ENCODE data around the gene LUZP2.

The LUZP2 gene

DNA sequence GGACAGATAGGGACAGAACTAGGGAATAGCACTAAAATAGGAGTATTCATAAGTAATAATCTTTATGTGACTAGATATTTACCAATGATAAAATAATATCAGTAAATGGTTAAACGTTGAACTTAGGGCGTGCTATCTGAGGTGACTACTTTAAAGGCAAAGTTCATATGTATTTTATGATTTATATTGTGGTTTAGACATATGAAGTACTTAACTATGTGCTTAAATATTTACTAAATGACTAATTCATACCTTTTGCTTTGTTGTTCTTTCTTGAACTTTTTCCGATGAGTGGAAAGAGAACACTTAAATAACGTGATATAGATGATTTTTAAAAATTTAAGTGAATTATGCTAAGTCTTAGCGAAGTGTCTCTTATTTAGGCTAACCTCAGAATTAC, 14.7 kb downstream of the LUZP2 start:
- WGBS, 2 experiments (ENCODE audit: insufficient coverage in 2 of 2): no CpG with 5 or more reads among the region's 5 CpGs
- Histone ChIP-seq H3K9me3 (ENCODE audit: control insufficient read depth, low read length) (no peaks in the 10 kb centered on the region), H3K4me3 (ENCODE audit: extremely low read depth, insufficient read depth, low read length, poor library complexity, severe bottlenecking) (no peak overlapping the region), H3K27ac (ENCODE audit: low read depth, low read length, severe bottlenecking) (no peak overlapping the region), H3K4me1 (ENCODE audit: control insufficient read depth, insufficient read depth, low read length, poor library complexity, severe bottlenecking) (no peaks in the 10 kb centered on the region), H3K36me3 (ENCODE audit: control insufficient read depth, insufficient read depth, low read length) (no peaks in the 10 kb centered on the region)

DNA sequence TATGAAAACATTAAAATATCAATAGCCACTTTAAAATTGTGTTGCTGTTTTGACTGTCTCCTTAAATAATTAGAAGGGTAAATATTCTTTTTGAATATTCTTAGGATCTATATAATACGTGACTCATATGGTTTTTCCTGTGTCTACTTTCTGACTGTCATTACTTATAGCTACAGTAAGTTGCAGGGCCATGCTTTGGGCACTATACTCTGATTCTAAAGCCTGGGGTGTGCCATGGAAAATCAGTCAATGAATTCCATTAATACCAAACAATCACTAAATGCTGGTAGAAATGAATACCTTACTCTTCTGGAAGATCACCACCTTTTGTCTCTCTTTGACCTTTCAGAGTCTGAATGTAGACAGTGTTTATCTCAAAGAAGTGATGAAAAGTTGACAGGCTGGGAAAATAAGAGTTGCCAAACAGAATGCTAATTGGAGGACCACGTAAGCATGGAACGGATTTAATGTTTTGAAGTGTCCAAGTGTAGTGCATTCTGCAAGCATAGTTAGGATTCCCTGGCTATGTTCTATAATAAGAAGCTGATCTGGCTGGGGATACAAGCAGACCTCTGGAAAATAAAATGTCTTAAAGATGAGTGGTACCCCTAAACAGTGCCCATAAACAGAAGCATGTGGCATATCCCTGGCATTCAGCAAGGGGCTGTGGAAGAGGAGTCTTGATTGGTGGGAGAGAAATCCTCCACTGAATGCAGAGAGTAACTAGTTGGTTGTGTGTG, 16.8 kb downstream of the LUZP2 start:
- Histone ChIP-seq H3K4me3 (ENCODE audit: extremely low read depth, insufficient read depth, low read length, poor library complexity, severe bottlenecking) (no peak overlapping the region), H3K9me3 (ENCODE audit: control insufficient read depth, low read length) (no peaks in the 10 kb centered on the region), H3K36me3 (ENCODE audit: control insufficient read depth, insufficient read depth, low read length) (no peaks in the 10 kb centered on the region), H3K27ac (ENCODE audit: low read depth, low read length, severe bottlenecking) (no peak overlapping the region), H3K4me1 (ENCODE audit: control insufficient read depth, insufficient read depth, low read length, poor library complexity, severe bottlenecking) (no peaks in the 10 kb centered on the region)
- WGBS, 2 experiments (ENCODE audit: insufficient coverage in 2 of 2): 92 to 94% methylated on average over 2 of the region's 3 CpGs

DNA sequence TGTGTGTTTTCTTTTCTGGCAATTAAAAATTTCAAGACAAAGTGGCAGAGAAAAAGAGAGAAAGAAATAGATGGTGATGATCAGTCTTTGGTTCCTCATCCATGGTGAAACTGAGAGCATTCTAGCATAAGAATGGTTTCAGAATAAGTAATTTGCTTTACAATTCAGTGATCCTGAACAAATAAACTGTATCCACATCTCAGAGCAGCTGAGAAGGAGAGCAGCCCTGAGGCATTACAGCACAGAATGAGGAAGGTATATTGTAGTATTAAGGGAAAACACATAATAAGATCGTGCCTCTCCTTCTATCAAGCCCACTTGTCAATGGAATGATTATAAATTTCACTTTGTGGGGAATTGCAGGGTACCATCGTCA, 17.4 kb downstream of the LUZP2 start:
- no peak overlapping the region for H3K27ac ChIP-seq (ENCODE audit: low read depth, low read length, severe bottlenecking)
- no peaks in the 10 kb centered on the region for H3K9me3 ChIP-seq (ENCODE audit: control insufficient read depth, low read length)
- H3K36me3 ChIP-seq (ENCODE audit: control insufficient read depth, insufficient read depth, low read length): no peaks in the 10 kb centered on the region
- H3K4me1 ChIP-seq (ENCODE audit: control insufficient read depth, insufficient read depth, low read length, poor library complexity, severe bottlenecking): no peaks in the 10 kb centered on the region
- no peak overlapping the region for H3K4me3 ChIP-seq (ENCODE audit: extremely low read depth, insufficient read depth, low read length, poor library complexity, severe bottlenecking)
- WGBS, 2 experiments (ENCODE audit: insufficient coverage in 2 of 2): no CpG with 5 or more reads among the region's 2 CpGs

DNA sequence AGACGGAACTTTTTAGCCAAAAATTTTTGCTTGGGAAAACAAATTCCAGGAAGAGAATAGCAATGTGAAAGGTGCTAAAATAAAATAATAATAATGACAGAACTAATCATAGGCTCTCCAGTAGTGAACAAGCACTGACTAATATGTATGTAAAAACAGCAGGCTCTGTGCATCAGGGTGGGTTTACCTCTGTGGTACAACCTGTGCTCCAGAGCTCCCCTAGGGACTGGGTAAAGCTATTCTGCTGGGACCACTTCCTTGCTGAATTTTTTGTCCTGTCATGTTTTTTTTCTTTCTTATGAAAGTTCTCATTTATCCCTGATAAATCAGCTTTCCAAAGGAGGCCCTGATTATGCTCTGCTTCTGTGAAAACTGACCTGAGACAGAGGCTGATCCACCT, 18.8 kb downstream of the LUZP2 start:
- Histone ChIP-seq H3K27ac (ENCODE audit: low read depth, low read length, severe bottlenecking) (no peak overlapping the region), H3K4me3 (ENCODE audit: extremely low read depth, insufficient read depth, low read length, poor library complexity, severe bottlenecking) (no peak overlapping the region), H3K36me3 (ENCODE audit: control insufficient read depth, insufficient read depth, low read length) (no peaks in the 10 kb centered on the region), H3K4me1 (ENCODE audit: control insufficient read depth, insufficient read depth, low read length, poor library complexity, severe bottlenecking) (no peaks in the 10 kb centered on the region), H3K9me3 (ENCODE audit: control insufficient read depth, low read length) (no peaks in the 10 kb centered on the region)
- 100% methylated on average over 1 of the region's 1 CpG; no CpG with 5 or more reads in 1 of the 2 experiments for WGBS, 2 experiments (ENCODE audit: insufficient coverage in 2 of 2)

DNA sequence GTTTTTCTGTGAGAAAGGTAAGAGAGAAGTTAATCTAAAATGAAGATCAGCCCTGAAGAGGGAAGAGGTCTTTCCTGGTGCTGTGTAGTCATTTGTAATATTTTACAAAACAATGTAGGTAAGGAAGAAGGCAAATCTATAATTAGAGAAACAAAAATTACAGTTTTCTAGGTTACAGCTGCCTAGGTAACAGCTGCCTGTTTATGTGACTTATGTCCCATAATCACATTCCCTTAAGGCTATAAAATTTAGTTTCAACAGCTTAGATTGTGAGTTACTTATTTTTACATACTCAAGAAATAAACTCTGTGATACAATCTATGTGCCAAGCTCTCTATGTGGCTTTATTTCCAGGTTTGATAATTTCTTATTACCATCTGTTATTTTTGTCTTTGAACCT, 19.8 kb downstream of the LUZP2 start:
- no peak overlapping the region for H3K27ac ChIP-seq (ENCODE audit: low read depth, low read length, severe bottlenecking)
- no peaks in the 10 kb centered on the region for H3K4me1 ChIP-seq (ENCODE audit: control insufficient read depth, insufficient read depth, low read length, poor library complexity, severe bottlenecking)
- no peaks in the 10 kb centered on the region for H3K36me3 ChIP-seq (ENCODE audit: control insufficient read depth, insufficient read depth, low read length)
- no peaks in the 10 kb centered on the region for H3K9me3 ChIP-seq (ENCODE audit: control insufficient read depth, low read length)
- H3K4me3 ChIP-seq (ENCODE audit: extremely low read depth, insufficient read depth, low read length, poor library complexity, severe bottlenecking): no peak overlapping the region

DNA sequence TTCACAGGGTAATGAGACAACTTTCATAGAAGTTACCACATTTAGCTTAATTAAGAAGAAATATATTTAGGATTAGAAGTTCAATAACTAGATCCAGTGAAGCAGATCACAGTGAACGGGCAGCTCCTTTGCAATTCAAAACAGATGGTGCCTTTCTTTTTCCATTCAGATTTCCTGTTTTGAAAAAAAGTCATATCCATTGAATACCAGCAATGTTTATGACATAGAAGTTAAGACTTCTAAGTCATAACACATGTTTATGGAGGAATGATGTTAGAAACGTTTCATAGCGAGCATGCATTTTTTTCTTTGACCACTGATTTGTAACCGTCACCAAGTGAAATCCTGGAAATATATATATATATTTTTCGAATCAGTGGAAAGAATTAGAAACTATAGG, 24.7 kb downstream of the LUZP2 start:
- Histone ChIP-seq H3K9me3 (ENCODE audit: control insufficient read depth, low read length) (no peaks in the 10 kb centered on the region), H3K4me3 (ENCODE audit: extremely low read depth, insufficient read depth, low read length, poor library complexity, severe bottlenecking) (no peak overlapping the region), H3K4me1 (ENCODE audit: control insufficient read depth, insufficient read depth, low read length, poor library complexity, severe bottlenecking) (no peaks in the 10 kb centered on the region), H3K27ac (ENCODE audit: low read depth, low read length, severe bottlenecking) (no peak overlapping the region), H3K36me3 (ENCODE audit: control insufficient read depth, insufficient read depth, low read length) (no peaks in the 10 kb centered on the region)
- WGBS, 2 experiments (ENCODE audit: insufficient coverage in 2 of 2): no CpG with 5 or more reads among the region's 5 CpGs

DNA sequence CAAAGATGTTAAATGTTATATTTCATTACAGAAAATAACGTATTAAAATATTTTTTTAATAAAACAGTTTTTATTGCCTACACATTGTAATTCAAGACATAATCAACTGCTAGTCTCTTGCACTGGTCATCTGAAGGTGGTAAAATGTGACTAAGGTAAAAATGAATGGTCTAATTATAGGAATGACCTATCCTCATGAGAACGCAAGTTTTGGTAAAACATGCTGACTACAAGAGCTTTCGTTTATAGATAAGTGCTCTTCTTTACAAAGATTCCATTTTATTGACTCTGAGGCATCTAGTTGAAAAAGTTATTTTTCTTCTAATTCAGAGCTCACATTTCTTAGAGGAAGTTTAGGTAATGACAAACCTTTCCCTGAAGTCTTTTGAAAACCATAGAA, 27.3 kb downstream of the LUZP2 start:
- 100% methylated on average over 1 of the region's 3 CpGs; no CpG with 5 or more reads in 1 of the 2 experiments for WGBS, 2 experiments (ENCODE audit: insufficient coverage in 2 of 2)
- H3K9me3 ChIP-seq (ENCODE audit: control insufficient read depth, low read length): no peaks in the 10 kb centered on the region
- H3K4me3 ChIP-seq (ENCODE audit: extremely low read depth, insufficient read depth, low read length, poor library complexity, severe bottlenecking): no peak overlapping the region
- H3K4me1 ChIP-seq (ENCODE audit: control insufficient read depth, insufficient read depth, low read length, poor library complexity, severe bottlenecking): no peaks in the 10 kb centered on the region
- no peaks in the 10 kb centered on the region for H3K36me3 ChIP-seq (ENCODE audit: control insufficient read depth, insufficient read depth, low read length)
- no peak overlapping the region for H3K27ac ChIP-seq (ENCODE audit: low read depth, low read length, severe bottlenecking)

DNA sequence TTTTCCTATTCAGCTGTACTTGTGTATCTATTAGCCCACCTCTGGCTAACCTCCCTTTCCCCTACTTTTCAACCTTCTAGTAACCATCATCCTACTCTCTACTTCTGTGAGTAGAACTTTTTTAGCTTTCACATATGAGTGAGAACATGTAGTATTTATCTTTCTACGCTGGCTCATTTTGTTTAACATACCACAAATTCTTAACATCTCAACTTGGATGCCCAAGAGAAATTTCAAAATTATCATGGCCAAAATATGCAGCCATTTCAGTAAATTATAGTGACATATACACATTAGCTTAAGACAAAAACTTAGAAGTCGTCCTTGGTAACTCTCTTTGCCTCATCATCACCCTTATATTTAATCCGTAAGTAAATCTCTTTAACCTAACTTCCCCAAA, 34.7 kb downstream of the LUZP2 start:
- WGBS, 2 experiments (ENCODE audit: insufficient coverage in 2 of 2): 80 to 83% methylated on average over 1 to 2 of the region's 3 CpGs
- H3K36me3 ChIP-seq (ENCODE audit: control insufficient read depth, insufficient read depth, low read length): no peaks in the 10 kb centered on the region
- H3K4me3 ChIP-seq (ENCODE audit: extremely low read depth, insufficient read depth, low read length, poor library complexity, severe bottlenecking): no peak overlapping the region
- H3K9me3 ChIP-seq (ENCODE audit: control insufficient read depth, low read length): no peaks in the 10 kb centered on the region
- no peak overlapping the region for H3K27ac ChIP-seq (ENCODE audit: low read depth, low read length, severe bottlenecking)
- H3K4me1 ChIP-seq (ENCODE audit: control insufficient read depth, insufficient read depth, low read length, poor library complexity, severe bottlenecking): no peaks in the 10 kb centered on the region

DNA sequence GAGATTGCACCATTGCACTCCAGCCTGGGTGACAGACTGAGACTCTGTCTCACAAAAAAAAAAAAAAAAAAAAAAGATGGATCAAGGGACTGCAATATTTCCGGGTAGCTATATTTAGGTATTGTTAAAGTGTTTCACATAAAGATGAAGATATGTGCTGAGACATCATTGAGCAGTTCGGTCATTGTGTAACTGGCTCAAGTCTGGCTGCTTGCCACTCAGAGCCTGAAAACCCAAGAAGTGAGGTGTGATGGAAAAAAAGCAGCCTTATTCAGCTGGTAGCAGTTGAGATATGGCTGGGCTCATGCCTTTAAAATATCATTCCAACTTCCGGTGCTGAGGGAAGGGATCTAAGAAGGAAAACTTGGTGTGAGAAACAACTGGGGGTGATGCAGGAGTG, 46.9 kb downstream of the LUZP2 start:
- no peak overlapping the region for H3K27ac ChIP-seq (ENCODE audit: low read depth, low read length, severe bottlenecking)
- no peaks in the 10 kb centered on the region for H3K9me3 ChIP-seq (ENCODE audit: control insufficient read depth, low read length)
- WGBS, 2 experiments (ENCODE audit: insufficient coverage in 2 of 2): 96 to 100% methylated on average over 1 to 3 of the region's 3 CpGs
- no peaks in the 10 kb centered on the region for H3K4me1 ChIP-seq (ENCODE audit: control insufficient read depth, insufficient read depth, low read length, poor library complexity, severe bottlenecking)
- no peaks in the 10 kb centered on the region for H3K36me3 ChIP-seq (ENCODE audit: control insufficient read depth, insufficient read depth, low read length)
- no peak overlapping the region for H3K4me3 ChIP-seq (ENCODE audit: extremely low read depth, insufficient read depth, low read length, poor library complexity, severe bottlenecking)

DNA sequence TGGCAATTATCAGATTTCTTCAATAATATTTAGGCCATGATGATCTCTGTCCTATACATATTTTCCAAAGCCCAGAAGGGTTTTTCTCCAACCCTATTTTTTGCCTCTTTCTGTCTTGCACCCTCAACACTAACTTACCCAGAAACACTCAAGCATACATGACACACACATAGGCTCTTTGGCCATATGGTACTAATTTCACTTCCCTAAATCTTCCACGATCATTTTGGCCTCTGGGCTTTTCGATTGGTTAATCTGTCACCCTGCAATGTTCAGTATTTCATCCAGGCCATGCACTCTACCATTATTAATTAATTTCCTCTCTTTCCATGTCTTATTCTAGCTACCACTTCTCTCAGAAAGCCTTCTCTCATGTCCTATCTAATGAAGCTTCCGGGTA, 59.8 kb downstream of the LUZP2 start:
- Histone ChIP-seq H3K9me3 (ENCODE audit: control insufficient read depth, low read length) (no peaks in the 10 kb centered on the region), H3K27ac (ENCODE audit: low read depth, low read length, severe bottlenecking) (no peak overlapping the region), H3K36me3 (ENCODE audit: control insufficient read depth, insufficient read depth, low read length) (no peaks in the 10 kb centered on the region), H3K4me1 (ENCODE audit: control insufficient read depth, insufficient read depth, low read length, poor library complexity, severe bottlenecking) (no peaks in the 10 kb centered on the region), H3K4me3 (ENCODE audit: extremely low read depth, insufficient read depth, low read length, poor library complexity, severe bottlenecking) (no peak overlapping the region)
- 77 to 93% methylated on average over 2 to 3 of the region's 3 CpGs for WGBS, 2 experiments (ENCODE audit: insufficient coverage in 2 of 2)

DNA sequence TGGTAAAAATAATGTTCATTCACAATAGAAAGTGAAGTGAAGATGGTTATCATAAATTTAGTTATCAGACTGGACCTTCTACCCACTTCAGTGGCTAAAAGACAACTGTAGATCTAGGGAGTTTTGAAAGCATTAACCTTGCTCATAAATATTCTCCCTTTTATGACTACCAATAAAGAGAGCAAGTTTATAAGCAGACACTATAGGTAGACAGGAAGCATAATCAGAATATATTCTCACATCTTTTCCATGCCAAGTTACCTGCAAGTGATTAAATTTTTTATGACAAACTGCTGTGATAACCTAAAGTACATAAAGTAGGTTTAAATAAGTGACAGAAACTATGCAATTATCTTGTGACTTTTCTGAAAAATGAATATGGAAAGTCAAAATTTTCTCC, 62.5 kb downstream of the LUZP2 start:
- no peaks in the 10 kb centered on the region for H3K36me3 ChIP-seq (ENCODE audit: control insufficient read depth, insufficient read depth, low read length)
- no peak overlapping the region for H3K27ac ChIP-seq (ENCODE audit: low read depth, low read length, severe bottlenecking)
- H3K4me1 ChIP-seq (ENCODE audit: control insufficient read depth, insufficient read depth, low read length, poor library complexity, severe bottlenecking): no peaks in the 10 kb centered on the region
- H3K9me3 ChIP-seq (ENCODE audit: control insufficient read depth, low read length): no peaks in the 10 kb centered on the region
- H3K4me3 ChIP-seq (ENCODE audit: extremely low read depth, insufficient read depth, low read length, poor library complexity, severe bottlenecking): no peak overlapping the region

Measured in mesodermal cell (in vitro differentiated cells).